Activated T-cell treated with anti-CD3 and anti-CD28 coated beads, Interleukin-2, amount 50 U/mL, for 1 hour (primary cell): ENCODE data around the gene LRRC4C.

Experiments
- DNase-seq: peaks from one replicate; pipeline ENCODE4 v3.0.0-alpha.2; 2020

The LRRC4C gene

DNA sequence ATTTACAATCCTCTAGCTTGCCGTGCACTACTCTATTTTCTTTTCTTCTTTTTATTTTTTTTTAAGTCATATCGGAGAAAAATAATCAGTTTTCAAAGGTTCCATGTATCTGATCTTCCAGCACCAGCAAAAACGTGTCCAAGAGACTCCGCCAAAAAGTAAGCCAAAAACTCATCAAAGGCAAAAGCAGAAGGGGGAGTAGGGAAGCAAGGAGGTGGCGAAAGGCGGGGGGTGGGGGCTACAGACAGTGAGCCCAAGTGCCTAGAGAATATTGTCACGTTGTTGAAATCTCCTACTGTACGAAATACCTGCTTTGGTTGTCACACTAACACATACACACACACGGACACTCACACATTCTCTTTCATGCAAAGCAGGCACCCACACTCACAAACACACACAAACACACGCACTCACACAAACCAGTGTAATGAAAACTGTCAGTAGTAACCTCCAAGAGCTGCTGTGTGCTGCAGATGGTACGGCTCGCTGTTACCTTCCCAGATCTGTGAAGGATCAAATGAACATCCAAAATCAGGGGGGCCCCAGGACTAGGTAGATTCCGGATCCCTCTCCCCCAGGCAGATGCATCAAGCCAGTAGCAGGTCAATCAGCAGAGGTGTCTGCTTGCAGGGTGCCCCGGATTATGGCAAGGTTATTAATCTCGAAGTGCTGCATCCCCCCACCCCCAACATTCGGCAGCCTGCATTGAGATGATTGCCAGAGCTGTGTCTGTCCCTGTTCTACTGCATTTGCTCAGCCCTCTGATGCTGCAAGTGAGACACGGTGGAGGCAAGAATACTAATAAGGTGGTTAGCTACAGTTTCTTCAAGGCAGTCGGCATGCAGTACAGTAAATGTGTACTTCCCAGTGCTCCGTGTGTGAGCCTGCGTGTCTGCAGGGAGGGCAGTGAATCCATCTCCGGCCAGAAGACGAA is at the start of gene LRRC4C:
TSS of gene LRRC4C (minus strand) at position 188 of the 937 bp plus-strand sequence.
- no peak for DNase-seq

DNA sequence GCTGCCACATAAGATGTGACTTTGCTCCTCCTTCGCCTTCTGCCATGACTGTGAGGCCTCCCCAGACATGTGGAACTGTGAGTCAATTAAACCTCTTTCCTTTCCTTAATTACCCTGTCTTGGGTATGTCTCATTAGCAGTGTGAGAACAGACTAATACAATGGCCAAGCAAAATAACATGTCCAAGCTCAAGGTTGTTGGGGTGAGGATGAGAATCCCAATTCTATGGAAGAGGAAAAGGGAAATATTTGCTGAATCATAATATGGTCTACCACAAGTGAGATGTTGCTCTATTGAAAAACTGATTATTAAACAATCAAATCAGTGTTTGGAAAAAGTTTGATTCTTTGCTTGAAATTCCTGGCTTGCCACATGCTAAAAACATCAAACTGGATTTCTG is 48.7 kb upstream of the LRRC4C start:
- no peak for DNase-seq

DNA sequence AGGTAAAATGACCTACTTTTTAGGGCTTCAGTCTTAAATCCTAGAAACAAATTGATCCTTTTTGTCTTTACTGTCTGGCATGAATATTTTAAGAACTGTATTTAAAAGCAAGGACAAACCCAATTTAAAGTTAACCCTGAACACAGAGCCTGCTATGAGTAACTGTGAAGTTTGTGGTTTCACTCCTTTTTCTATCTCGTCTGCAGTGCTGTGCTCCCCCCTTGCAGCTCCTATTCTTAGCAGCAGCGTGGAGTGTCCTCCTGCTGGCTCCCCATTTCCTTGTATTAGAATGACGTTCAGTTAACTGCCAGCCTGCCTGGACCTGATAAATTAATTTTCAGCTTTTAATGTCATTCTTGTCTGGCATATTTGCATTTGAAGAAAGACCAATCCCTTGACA is 40.0 kb upstream of the LRRC4C start:
- no peak for DNase-seq

DNA sequence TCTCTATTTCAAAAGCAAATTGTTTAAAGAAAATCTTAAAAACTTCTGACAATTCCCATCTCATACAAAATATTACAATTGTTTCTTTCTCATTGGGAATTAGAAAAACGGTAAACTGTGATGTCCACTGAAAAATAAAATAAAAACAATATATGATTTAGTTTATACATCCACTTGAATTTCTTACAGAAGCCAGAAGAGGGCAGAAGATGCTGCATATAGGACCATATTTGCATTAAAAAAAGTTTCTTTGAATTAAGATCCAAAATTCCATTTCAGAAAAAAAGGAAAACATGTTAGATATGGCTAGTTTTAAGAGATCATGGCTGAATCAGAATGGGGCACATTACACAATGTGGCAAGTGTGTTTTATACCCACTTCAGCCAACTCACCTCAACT is 39.3 kb upstream of the LRRC4C start:
- no peak for DNase-seq

DNA sequence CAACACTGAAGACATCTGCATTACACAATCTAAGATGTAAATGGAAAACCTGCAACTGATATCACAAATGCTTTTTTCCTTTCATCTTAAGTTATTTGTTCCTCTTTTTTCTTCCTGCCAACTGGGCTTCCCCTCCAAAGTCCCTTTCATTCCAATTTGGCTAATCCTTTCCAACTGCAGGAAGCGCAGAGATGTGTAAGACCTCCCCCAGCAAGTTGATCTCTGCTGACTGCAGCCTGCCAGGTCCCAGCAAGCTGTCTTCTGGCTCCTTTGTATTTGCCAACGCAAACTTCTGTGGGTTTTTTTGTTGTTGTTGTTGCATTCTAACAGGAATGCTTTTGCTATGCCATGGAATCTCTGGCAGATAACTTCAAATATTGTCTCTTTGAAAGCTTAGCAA is 38.5 kb upstream of the LRRC4C start:
- no peak for DNase-seq

DNA sequence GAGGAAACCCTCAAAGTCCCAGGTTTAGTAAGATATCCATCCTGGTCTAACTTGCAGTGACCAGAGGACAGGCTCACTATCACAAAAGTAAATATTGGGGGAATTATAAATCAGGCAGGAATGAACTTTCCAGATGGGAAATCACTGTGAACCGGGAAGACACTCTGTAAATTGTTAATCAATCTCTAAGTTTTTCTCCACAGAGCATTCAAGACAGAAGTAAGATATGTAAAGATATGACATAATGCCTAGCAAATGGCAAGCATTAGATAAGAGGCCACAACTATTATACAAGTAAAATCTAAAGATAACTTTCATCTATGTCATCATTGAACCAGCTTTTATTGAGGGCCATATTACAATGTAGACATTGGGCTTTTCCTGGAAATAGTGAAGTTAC is 35.3 kb upstream of the LRRC4C start:
- DNase-seq: no peak

DNA sequence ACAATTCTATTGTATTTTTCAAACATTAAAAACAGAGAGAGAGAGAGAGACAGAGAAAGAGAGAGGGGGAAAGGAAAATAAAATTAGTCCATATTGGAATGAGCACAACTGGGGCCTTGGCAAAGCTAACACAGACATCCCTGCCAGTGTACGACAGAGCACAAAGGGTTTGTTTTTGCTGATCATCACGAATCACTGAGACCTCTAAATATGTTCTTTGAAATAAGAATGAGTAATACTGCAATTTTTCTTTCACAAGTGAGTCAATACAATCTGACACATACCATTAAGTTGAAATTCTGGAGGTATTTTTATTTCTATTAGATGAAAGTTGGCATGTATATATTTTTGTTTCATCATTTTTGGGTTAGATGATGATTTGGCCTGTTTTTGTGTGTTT is 27.0 kb upstream of the LRRC4C start:
- no peak for DNase-seq

DNA sequence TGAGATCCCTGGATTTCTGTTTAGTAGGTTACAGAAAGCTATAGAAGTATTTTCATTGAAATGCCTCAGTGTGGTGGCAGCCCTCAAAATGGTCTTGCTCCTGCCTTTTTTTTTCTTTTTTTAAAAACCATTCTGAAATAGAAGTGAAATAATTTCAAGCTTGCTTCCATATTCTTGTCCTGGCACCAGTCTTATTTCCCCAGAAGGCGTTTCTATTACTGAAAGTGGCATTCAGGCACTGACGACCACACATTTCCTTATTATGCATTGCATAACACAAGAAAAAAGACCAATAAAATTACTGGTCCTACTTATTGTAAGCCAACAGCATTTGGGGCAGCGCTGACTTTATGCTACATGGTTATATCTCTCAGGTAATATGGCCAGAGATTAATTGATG is 24.5 kb upstream of the LRRC4C start:
- DNase-seq: no peak

DNA sequence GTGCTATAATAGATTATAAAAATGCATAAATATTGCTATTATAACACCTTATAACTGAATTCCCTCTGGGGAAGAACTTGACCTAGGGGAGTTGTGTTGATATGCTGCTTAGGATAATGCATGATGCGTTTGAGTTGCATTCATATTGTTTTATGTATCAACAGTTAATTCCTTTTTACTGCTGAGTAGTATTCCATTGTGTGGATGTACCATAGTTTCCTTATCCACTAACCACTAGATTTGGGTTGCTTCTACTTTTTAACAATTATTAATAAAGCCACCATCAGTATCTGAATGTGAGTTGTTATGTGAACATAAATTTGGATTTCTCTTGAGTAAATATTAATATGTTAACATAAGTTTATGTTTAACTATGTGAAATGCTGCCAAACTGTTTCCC is 19.7 kb upstream of the LRRC4C start:
- no peak for DNase-seq

DNA sequence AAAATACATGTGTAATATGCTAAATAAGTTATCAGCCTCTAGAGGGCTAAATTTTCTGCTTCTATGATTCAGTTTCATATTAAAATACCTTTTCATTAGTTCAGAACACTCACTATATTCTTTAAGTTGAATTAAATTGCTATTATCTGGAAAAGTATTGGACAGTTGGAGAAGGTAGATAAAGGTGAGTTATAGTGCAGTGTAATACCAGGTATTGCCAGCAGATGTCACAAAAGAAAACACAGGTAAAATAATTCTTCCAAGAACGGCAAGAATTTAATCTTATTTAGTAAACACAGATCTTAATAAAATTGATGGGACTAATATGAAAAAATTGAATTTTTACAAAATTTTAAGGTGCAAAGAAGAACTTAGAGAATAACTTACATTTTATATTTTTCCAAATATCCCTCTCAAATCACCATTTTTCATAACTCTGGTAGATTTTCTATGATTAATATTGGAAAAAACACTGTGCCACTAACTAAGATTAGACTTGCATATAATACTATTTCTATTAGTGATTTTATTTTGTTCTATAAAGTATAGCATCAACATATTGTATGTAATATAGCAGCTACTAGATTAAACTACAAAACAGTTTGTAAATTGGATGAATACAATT is 1.7 kb upstream of the LRRC4C start:
- DNase-seq: no peak

DNA sequence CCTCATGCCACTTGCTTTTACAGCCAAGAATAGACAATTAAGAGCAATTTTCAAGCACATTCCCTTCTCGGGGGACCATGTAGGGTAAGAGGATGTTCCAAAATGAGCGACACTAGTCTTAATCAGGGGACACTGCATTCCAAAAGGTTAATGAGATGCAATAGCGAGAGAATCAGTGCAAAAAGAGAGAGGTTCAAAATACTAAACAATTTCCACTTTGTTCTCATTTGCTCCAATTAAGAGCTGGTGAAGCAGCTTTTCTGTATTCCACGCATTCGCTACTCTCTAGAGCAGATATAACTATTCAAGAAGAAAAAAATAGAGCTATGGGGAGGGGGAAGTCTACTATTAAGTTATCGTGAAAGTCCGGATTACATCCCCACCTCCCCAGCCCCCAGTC is 811 bp downstream of the LRRC4C start:
- no peak for DNase-seq

DNA sequence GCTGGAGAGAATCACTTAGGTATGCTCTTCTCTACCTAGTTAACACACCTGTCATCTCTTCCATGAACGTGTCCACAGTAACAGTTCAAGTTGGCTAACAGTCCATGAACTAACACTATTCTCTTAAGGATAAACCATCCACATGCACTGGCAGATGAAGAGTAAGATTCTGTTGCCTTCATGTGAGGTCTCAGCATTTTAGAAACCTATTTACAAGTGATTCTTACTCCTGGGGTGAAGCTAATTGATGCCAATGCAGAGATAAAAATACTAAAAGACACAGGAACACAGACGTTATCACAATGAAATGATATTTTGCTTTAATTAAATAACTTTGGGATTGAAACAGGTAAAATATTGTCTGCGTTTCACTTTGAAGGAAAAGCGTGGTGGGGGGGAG is 1.3 kb downstream of the LRRC4C start:
- no peak for DNase-seq

DNA sequence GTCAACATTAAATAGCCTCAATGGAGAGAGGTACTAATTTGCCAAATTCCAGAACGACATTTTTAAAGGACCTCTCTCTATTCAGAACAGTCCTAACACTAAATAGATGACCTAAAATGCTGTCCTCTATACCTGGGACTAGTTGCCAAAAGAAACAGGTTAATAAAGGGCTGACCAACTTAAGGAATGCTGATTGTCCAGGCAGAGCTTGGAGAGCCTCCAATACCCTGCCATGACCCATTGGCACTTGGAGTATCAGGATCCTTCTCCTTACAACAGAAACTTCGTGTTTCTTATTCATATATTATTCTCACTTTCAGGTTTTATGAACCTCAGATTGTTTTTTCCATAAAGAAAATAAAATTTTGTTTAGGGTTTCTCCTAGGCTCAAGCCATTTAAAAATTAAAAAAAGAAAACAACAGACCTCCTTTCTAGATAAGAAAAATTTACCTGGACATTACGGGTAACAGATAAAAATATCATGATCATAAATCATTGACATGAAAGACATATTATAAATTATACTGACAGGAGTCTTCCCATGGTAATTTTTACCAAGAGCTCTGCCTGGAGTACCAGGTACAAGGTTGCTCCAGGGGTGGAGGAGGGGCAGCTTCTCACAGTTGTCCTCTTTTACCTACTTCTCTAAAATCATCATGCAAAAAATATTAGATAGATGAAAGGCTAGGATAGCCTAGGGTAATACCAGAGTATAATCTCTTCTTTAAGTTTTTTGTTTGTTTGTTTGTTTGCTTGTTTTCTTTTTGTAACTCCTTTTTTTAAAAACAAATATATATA is 2.0 kb downstream of the LRRC4C start:
- DNase-seq: no peak

DNA sequence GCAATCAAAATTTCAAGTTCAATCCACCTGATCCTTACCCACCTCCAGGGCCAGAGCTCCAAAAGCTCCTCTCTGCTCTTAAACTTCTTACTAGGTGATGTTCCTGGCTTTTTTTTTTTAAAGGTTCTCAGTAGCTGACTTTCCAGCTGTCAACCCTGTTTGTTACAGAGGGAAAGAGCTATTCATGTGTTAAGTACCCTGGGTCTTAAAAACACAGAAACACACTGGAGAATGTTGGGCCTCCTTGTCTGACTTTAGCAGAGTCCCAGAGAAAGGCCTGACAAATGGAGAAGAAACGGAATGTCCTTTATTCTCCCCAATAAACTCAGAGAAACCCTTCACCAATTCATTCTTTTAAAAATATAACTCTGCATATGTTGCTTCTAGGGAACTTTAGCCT is 3.2 kb downstream of the LRRC4C start:
- no peak for DNase-seq

DNA sequence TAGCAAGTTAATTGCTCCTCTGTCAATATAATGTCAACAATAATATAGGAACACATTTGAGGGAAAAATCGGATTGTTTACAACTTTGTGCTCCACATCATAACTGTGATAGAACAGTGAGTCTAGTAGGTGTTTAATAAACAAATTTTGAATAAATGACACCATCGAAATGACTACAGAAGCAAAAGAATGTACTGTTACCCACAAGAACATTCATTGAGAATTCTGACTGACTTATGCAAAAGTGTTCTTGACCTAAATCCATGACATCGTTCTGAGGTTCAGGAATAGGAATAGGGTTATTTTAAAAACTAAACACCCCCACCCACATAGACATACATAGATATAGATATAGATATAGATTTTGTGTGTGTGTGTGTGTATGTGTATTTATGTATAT is 8.4 kb downstream of the LRRC4C start:
- DNase-seq: no peak

DNA sequence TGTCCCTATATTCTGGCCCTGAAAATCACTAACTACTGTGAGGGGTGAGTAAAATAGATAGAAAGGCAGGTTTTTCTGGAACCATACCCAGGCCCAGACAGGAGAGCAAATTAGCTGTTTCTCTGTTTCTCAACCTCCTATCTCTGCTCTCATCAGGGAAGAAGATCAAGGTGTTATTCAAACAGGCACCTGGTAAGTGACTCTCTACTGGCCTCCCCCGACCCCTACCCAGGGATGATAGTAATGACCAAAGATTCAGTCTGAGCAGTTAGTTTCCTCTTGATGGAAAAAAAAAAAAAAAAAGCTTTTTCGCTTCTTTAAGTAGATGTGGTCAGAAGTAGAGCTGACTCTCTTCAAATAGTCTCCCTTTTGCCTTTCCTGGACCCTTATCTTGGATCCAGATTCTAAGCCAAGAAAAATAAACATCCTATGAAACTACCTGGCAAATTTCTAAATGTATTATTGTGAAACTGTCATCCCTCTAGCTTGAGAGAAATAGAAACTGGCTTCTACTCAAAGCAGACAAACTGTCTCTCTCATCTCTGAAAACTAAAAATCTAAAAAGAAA is 9.9 kb downstream of the LRRC4C start:
- no peak for DNase-seq

DNA sequence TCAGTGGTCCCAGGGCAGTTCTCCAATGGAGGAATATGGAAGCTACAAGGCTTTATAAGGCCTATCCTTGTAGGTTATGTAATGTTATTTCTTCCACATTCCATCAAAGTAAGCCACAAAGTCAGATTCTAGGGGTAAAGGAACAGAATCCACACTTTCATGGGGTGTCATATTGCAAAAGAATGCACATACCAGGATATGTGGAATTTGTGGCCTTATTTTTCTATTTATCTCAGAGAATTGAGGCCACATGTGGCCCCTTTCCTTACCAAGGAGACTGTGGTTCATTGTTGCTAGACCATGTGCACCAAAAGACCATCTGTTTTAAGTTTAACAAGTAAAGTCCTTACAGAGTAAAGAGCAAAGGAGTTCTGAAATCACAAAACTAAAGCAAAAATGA is 12.9 kb downstream of the LRRC4C start:
- no peak for DNase-seq

DNA sequence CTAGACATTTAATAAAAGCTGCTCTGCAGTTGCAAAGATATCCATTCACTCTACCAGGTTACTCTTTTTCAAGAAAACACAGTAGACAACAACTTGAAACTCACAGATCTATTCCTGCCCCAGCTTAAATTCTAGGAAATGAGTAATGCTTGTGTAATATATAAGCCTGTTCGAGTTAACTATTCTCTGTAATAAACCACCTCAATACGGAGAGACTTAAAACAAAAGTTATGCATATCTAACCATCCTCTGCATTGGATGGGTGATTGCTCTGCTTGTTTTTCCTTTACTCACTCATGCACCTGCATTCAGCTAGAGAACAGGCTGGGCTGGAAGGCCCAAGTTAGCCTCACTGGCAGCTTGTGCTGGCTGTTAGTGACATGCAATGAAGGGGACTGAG is 13.3 kb downstream of the LRRC4C start:
- DNase-seq: no peak

DNA sequence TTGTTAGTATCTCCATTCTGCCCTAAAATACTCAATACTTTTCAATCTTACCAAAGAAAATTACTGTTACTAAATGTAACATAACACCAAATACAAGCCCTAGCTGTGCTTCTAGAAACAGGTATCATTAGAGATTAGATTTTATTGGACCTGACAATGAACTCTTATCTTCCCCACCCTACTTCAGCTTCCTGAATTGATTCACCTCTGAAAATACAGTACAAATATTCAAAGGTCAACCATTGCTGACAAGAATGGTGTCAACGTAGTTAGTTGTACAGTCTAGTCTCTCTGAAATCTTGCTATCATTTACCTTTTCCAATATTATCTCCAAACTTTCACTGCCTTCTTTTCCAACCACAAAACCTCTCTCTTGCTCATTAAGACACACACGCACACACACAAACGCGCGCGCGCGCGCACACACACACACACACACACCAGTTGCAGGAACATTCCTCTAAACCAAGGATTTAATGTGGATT is 22.4 kb downstream of the LRRC4C start:
- DNase-seq: no peak

DNA sequence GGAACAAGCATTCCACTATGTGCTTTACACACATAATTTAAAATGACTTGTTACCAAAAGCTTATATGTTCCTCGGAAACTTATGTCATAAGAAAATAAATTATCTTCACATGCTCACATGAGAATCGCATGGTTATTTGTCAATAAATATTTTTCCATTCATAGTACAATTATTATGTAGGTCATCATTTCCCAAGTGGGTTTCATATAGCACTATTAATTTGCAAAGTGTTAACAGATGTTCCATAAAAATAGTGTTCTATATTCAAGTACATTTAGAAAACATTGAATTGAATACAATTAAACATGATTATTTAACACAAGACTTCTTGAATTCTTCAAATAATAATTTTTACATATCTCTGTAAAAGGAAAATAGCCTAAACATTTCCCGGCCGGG is 23.9 kb downstream of the LRRC4C start:
- DNase-seq: no peak

DNA sequence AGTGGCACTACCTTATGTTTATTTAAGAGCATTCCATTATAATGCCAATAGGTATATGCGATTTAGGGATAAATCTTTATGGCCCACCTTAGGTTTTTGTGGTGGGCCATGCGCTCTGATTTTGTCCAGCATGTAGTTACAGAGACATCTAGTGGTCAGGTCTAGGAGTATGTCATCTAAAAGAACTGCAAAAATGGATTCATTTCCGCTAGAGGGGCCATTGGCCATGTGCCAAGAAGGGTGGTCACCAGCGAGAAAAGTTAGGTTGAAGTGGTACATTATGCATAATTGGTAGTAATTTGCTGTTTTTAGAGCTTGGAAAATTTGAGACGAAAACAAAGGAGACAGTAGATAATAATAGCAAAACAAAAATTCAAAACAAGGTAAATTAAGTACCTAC is 27.7 kb downstream of the LRRC4C start:
- no peak for DNase-seq

DNA sequence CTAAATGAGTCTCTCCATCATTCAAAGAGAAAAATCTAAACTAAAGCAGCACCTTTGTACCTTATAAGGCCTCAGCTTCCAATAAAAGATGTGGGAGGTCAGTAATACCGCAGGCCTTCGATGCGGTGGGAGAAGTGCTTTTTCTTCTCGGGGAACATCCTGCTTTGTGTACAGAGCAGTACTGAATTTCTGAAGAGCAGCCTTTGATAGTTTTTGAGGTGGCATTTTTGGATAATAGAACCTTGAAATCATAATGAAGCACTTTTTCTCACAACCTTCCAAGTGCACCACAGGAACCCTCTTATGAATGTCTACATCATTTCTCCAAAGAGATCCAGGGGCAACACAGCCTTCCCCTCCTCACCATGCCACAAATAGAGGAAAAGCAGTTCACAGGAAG is 39.6 kb downstream of the LRRC4C start:
- DNase-seq: no peak

DNA sequence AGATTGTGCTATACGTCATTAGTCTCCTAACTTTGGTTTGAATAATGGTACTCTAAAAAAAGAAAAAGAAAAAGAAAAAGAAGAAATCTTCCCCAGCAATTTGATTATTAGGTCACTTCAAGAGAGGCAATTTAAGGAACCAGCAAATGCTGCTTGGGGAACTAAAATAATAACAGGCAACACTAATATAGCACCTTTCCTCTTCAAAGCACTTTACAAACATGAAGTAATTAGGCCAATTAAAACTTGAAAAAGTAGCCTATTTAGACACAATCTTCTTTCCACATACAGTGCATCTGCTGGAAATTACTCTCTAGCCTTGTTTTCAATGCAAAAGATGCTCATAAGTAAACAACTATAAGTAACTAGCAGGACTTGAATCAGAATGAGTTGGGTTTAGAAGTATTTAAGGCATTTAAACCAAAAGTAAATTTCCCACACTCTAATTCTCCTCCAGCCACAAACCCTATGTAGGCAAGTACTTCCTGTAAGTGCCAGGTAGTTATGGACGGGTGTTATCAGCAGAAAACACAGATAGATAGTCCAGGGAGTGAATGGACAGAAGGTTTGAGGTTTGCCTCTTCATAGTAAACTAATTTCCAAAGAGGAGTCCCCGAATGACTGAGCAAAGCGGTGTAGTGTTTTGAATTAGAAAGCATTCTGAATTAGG is 44.5 kb downstream of the LRRC4C start:
- DNase-seq: no peak
